OCI-LY1 (cell line): ENCODE measurements around the gene EVI2A.
"Not testable (repeated sequence)": the region's sequence is repeated elsewhere in the genome, so short reads cannot be mapped to it uniquely, and the experiment has no call there.

Source experiments
- H2AFZ ChIP-seq: fragments of 200-600 bp; sonication (generic), shearing (Covaris generic); 2 replicates; pipeline ENCODE4 v1.6.0; 2014; ENCODE audit warnings: antibody characterized with exemption, mild to moderate bottlenecking, low read length
- H3F3A ChIP-seq: fragments of 200-600 bp; sonication (generic), shearing (Covaris generic); 2 replicates; pipeline ENCODE4 v1.6.0; 2014; ENCODE audit warnings: mild to moderate bottlenecking, antibody characterized with exemption, low read length, moderate library complexity; ENCODE audit not compliant: insufficient read depth
- H3K27ac ChIP-seq: fragments of 200-600 bp; sonication (generic); 2 replicates; pipeline ENCODE4 v1.5.1; 2014; ENCODE audit warnings: low read length, mixed run types, mild to moderate bottlenecking, low read depth; ENCODE audit not compliant: poor library complexity, severe bottlenecking
- H3K27me3 ChIP-seq: fragments of 200-600 bp; sonication (generic); 2 replicates; pipeline ENCODE4 v1.6.0; 2014; ENCODE audit warnings: antibody characterized with exemption, mild to moderate bottlenecking, low read length, moderate library complexity; ENCODE audit not compliant: insufficient read depth
- H3K36me3 ChIP-seq: fragments of 200-600 bp; sonication (generic); 2 replicates; pipeline ENCODE4 v1.6.1; 2014; ENCODE audit warnings: mild to moderate bottlenecking, antibody characterized with exemption, low read length, moderate library complexity, mixed read lengths; ENCODE audit not compliant: insufficient read depth
- H3K4me1 ChIP-seq: fragments of 200-600 bp; sonication (generic); 2 replicates; pipeline ENCODE4 v1.5.1; 2014; ENCODE audit warnings: mild to moderate bottlenecking, low read length, moderate library complexity; ENCODE audit not compliant: insufficient read depth, severe bottlenecking
- H3K4me2 ChIP-seq: fragments of 200-600 bp; sonication (generic), shearing (Covaris generic); 2 replicates; pipeline ENCODE4 v1.6.1; 2014; ENCODE audit warnings: low read length
- H3K4me3 ChIP-seq: fragments of 200-600 bp; sonication (generic); 2 replicates; pipeline ENCODE4 v1.5.1; 2014; ENCODE audit warnings: low read length, low read depth, mild to moderate bottlenecking, mixed read lengths; ENCODE audit not compliant: poor library complexity, severe bottlenecking
- H3K79me2 ChIP-seq: fragments of 200-600 bp; shearing (Covaris generic); 2 replicates; pipeline ENCODE4 v1.6.1; 2016; ENCODE audit warnings: mixed run types, low read length, mixed read lengths; ENCODE audit not compliant: insufficient read depth
- H3K9ac ChIP-seq: fragments of 200-600 bp; sonication (generic), shearing (Covaris generic); 2 replicates; pipeline ENCODE4 v1.6.1; 2014; ENCODE audit warnings: mild to moderate bottlenecking, low read length, mixed read lengths
- H3K9me2 ChIP-seq: fragments of 200-600 bp; sonication (generic), shearing (Covaris generic); 2 replicates; pipeline ENCODE4 v1.6.1; 2014; ENCODE audit warnings: low read depth, mild to moderate bottlenecking, low read length, mixed read lengths
- H3K9me3 ChIP-seq: fragments of 200-600 bp; shearing (Covaris generic); 2 replicates; pipeline ENCODE4 v1.6.1; 2014; ENCODE audit warnings: low read length, mixed read lengths
- H4K20me1 ChIP-seq: fragments of 200-600 bp; sonication (generic), shearing (Covaris generic); 2 replicates; pipeline ENCODE4 v1.6.0; 2016; ENCODE audit warnings: mild to moderate bottlenecking, low read length; ENCODE audit not compliant: insufficient read depth
- EZH2 ChIP-seq: fragments of 200-600 bp; sonication (generic), shearing (Covaris generic); IDR thresholded peaks from 2 replicates; pipeline ENCODE4 v1.8.0; 2017; ENCODE audit warnings: borderline replicate concordance, mixed run types, mild to moderate bottlenecking, antibody characterized with exemption, low read length, moderate library complexity, mixed read lengths
- TF ChIP-seq, protein P1 (sequence below): fragments of 200-600 bp; sonication (generic), shearing (Covaris generic); IDR thresholded peaks from 2 replicates; pipeline ENCODE4 v1.5.1; 2017; ENCODE audit warnings: mild to moderate bottlenecking, antibody characterized with exemption, low read length, moderate library complexity, mixed read lengths

Gene EVI2A

GRCh38 chr17:31291820-31292219, 29.6 kb downstream of the EVI2A start:
- Histone ChIP-seq H3K27me3 (no peaks in the 10 kb centered on the region), H3K9me3 (no peaks in the 10 kb centered on the region), H3K36me3 (no peaks in the 10 kb centered on the region), H3K9ac (no peak overlapping the region), H3K79me2 (no peaks in the 10 kb centered on the region), H3K9me2 (no peaks in the 10 kb centered on the region), H2AFZ (no peak overlapping the region), H3F3A (no peaks in the 10 kb centered on the region), H4K20me1 (no peaks in the 10 kb centered on the region), H3K4me1 (peaks cover 8% of the 10 kb centered on the region), H3K4me2 (no peak overlapping the region), H3K4me3 (no peak overlapping the region), H3K27ac (no peak overlapping the region)
- TF ChIP-seq, protein P1, sequence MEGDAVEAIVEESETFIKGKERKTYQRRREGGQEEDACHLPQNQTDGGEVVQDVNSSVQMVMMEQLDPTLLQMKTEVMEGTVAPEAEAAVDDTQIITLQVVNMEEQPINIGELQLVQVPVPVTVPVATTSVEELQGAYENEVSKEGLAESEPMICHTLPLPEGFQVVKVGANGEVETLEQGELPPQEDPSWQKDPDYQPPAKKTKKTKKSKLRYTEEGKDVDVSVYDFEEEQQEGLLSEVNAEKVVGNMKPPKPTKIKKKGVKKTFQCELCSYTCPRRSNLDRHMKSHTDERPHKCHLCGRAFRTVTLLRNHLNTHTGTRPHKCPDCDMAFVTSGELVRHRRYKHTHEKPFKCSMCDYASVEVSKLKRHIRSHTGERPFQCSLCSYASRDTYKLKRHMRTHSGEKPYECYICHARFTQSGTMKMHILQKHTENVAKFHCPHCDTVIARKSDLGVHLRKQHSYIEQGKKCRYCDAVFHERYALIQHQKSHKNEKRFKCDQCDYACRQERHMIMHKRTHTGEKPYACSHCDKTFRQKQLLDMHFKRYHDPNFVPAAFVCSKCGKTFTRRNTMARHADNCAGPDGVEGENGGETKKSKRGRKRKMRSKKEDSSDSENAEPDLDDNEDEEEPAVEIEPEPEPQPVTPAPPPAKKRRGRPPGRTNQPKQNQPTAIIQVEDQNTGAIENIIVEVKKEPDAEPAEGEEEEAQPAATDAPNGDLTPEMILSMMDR, result no peak
- TF ChIP-seq EZH2, result no peak

GRCh38 chr17:31289790-31290189, 31.6 kb downstream of the EVI2A start:
- H3K4me3 ChIP-seq, result no peak overlapping the region
- no peaks in the 10 kb centered on the region for H3K79me2 ChIP-seq
- no peaks in the 10 kb centered on the region; the same call in 1 of the 2 replicates for H3F3A ChIP-seq
- no peaks in the 10 kb centered on the region for H4K20me1 ChIP-seq
- H3K9me2 ChIP-seq, result no peaks in the 10 kb centered on the region
- no peak for TF ChIP-seq EZH2
- TF ChIP-seq, protein P1, result no peak
- no peak overlapping the region for H2AFZ ChIP-seq
- peaks cover 8% of the 10 kb centered on the region for H3K4me1 ChIP-seq
- no peaks in the 10 kb centered on the region for H3K9me3 ChIP-seq
- H3K36me3 ChIP-seq, result no peaks in the 10 kb centered on the region
- H3K27me3 ChIP-seq, result no peaks in the 10 kb centered on the region
- H3K27ac ChIP-seq, result no peak overlapping the region
- no peak overlapping the region for H3K9ac ChIP-seq
- H3K4me2 ChIP-seq, result no peak overlapping the region

- H3K9me2 ChIP-seq, result not testable (repeated sequence)
These were observed 33.5 kb downstream of the EVI2A start for GRCh38 chr17:31287932-31288331.

DNA sequence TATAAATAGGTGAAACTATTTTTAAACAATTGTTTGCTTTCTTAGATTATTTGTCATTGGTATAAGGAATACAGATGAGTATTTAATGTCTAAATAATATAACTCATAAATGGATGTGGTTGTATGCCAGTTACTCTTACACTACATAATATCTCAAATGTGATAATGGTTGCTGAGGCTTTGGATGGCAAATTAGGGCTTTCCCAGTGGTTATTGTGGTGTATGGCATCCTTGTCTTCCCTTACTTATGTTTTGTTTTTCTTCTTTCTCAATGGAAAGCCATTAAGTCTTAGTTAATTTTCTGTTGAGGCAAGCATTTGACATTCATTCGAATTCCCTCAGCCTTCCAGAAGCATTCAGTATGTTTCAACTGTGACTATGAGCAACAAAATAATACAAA, 34.8 kb downstream of the EVI2A start:
- H3K4me2 ChIP-seq, result no peak overlapping the region
- H4K20me1 ChIP-seq, result no peaks in the 10 kb centered on the region
- no peak overlapping the region for H3K9ac ChIP-seq
- no peaks in the 10 kb centered on the region for H3K27me3 ChIP-seq
- no peaks in the 10 kb centered on the region for H3K9me3 ChIP-seq
- H3K27ac ChIP-seq, result no peak overlapping the region
- no peaks in the 10 kb centered on the region; the same call in 1 of the 2 replicates for H3K36me3 ChIP-seq
- no peaks in the 10 kb centered on the region for H3K79me2 ChIP-seq
- H3K9me2 ChIP-seq, result no peaks in the 10 kb centered on the region
- TF ChIP-seq EZH2, result no peak
- TF ChIP-seq, protein P1, result no peak
- no peak overlapping the region for H3K4me3 ChIP-seq
- H3F3A ChIP-seq, result no peaks in the 10 kb centered on the region; the same call in 1 of the 2 replicates
- no peak overlapping the region for H2AFZ ChIP-seq
- peaks cover 8% of the 10 kb centered on the region for H3K4me1 ChIP-seq

More at GRCh38 chr17:31287932-31288331, 33.5 kb downstream of the EVI2A start:
- H3K27me3 ChIP-seq, H3F3A ChIP-seq, H3K79me2 ChIP-seq, H3K4me1 ChIP-seq, H3K9ac ChIP-seq, H3K36me3 ChIP-seq, H3K27ac ChIP-seq, H3K4me3 ChIP-seq, H3K9me3 ChIP-seq, H3K4me2 ChIP-seq, H2AFZ ChIP-seq, H4K20me1 ChIP-seq: not testable (repeated sequence)
